HCT116 (cell line): Measurements from ENCODE around the gene PDHB. TPM values are rescaled to one million over a fixed set of nuclear protein-coding genes. Genes with fewer than 3 reads are reported as not detected.
A peak's percentile ranks its signal among the peaks of the same experiment; 100 is the strongest.

Source experiments
- ATAC-seq: fragments of 200-7000 bp; cut with Tn5 transposase; 2 replicates; pipeline ENCODE4 v1.9.1; 2020; ENCODE audit warnings: mild to moderate bottlenecking, moderate library complexity
- BruUV-seq: library from RNA; stranded (reverse); fragments of 400-500 nt; replicated peaks from 2 replicates; lab custom pipeline; 2021; lab: Mats Ljungman, UMichigan
- CTCF ChIA-PET: fragments of 300-600 bp; sonication (Branson Sonifier 250); formaldehyde crosslinking; loops from one replicate; lab custom pipeline; 2021; ENCODE audit warnings: antibody characterized with exemption; lab: Charles Lee
- POLR2A ChIA-PET: fragments of 300-600, 350-600 bp; sonication (Branson Sonifier 250); formaldehyde crosslinking; loops from one replicate; lab custom pipeline; 2021; ENCODE audit warnings: antibody characterized with exemption; lab: Charles Lee
- RAD21 ChIA-PET, 2 experiments: fragments of 300-600 bp; sonication (Branson Sonifier 250); formaldehyde crosslinking; loops; one replicate each; lab custom pipeline; 2023; ENCODE audit warnings: low total read pairs in 2 of 2; ENCODE audit not compliant: uncharacterized antibody in 2 of 2, unreplicated experiment in 2 of 2, low non-redundant PET in 1 of 2; lab: Charles Lee
- DNase-seq: peaks from one replicate; pipeline ENCODE4 v3.0.0-alpha.2; 2010; ENCODE audit warnings: low read depth, low spot score
- H2AFZ ChIP-seq: fragments of 200-600 bp; shearing (Covaris generic), sonication (generic); 2 replicates; pipeline ENCODE4 v1.6.1; 2017; ENCODE audit warnings: low read depth, mixed run types, mixed read lengths, antibody characterized with exemption, low read length; ENCODE audit not compliant: poor library complexity, severe bottlenecking
- H3K27ac ChIP-seq: 2 replicates; pipeline ENCODE4 v1.5.1; 2012; ENCODE audit warnings: low read depth, low read length
- H3K27me3 ChIP-seq: fragments of 200-600 bp; sonication (generic); 2 replicates; pipeline ENCODE4 v1.6.1; 2016; ENCODE audit warnings: mixed run types, low read length, mixed read lengths; ENCODE audit not compliant: insufficient read depth
- H3K36me3 ChIP-seq, 2 experiments: fragments of 200-500 bp in 1 of 2; fragments of 200-600 bp in 1 of 2; sonication (Bioruptor generic) in 1 of 2; sonication (generic) in 1 of 2; 2 replicates each; pipeline versions ENCODE4 v1.5.1 to v1.6.1; 2014 to 2016; ENCODE audit warnings: low read length in 2 of 2, inconsistent platforms in 1 of 2, mixed read lengths in 1 of 2, mixed run types in 1 of 2; ENCODE audit not compliant: insufficient read depth in 2 of 2, control insufficient read depth in 1 of 2
- H3K4me1 ChIP-seq, 2 experiments: fragments of 200-600 bp in 1 of 2; sonication (generic) in 1 of 2; 2 replicates each; pipeline versions ENCODE4 v1.5.1 to v1.6.1; 2012 to 2017; ENCODE audit warnings: low read length in 2 of 2, inconsistent platforms in 1 of 2, mild to moderate bottlenecking in 1 of 2, mixed read lengths in 1 of 2, mixed run types in 1 of 2, moderate library complexity in 1 of 2; ENCODE audit not compliant: insufficient read depth in 2 of 2, control insufficient read depth in 1 of 2
- H3K4me2 ChIP-seq: fragments of 200-600 bp; sonication (generic); 2 replicates; pipeline ENCODE4 v1.6.1; 2017; ENCODE audit warnings: mixed run types, low read length, mixed read lengths
- H3K4me3 ChIP-seq, 2 experiments: fragments of 200-600 bp in 1 of 2; sonication (generic) in 1 of 2; replicated peaks in 1 of 2; 2 replicates each; pipeline ENCODE4 v1.5.1; 2011 to 2016; ENCODE audit warnings: low read length in 2 of 2, control low read depth in 1 of 2, low read depth in 1 of 2, mild to moderate bottlenecking in 1 of 2, mixed read lengths in 1 of 2, mixed run types in 1 of 2
- H3K79me2 ChIP-seq: fragments of 200-600 bp; sonication (generic); 2 replicates; pipeline ENCODE4 v1.6.1; 2017; ENCODE audit warnings: mild to moderate bottlenecking, mixed run types, low read length, moderate library complexity, mixed read lengths; ENCODE audit not compliant: insufficient read depth
- H3K9ac ChIP-seq: fragments of 200-600 bp; sonication (generic); 2 replicates; pipeline ENCODE4 v1.6.1; 2016; ENCODE audit warnings: low read length, mixed read lengths
- H3K9me2 ChIP-seq: fragments of 200-600 bp; sonication (generic), shearing (Covaris generic); 2 replicates; pipeline ENCODE4 v1.6.1; 2017; ENCODE audit warnings: mixed run types, mild to moderate bottlenecking, moderate library complexity; ENCODE audit not compliant: insufficient read depth
- H3K9me3 ChIP-seq, 2 experiments: fragments of 200-500 bp in 1 of 2; fragments of 200-600 bp in 1 of 2; sonication (Bioruptor generic) in 1 of 2; sonication (generic) in 1 of 2; 2 replicates each; pipeline ENCODE4 v1.6.1; 2014 to 2017; ENCODE audit warnings: low read length in 2 of 2, mixed read lengths in 2 of 2, inconsistent platforms in 1 of 2, low read depth in 1 of 2, mild to moderate bottlenecking in 1 of 2, mixed run types in 1 of 2, moderate library complexity in 1 of 2; ENCODE audit not compliant: control insufficient read depth in 1 of 2, insufficient read depth in 1 of 2
- H4K20me1 ChIP-seq: fragments of 200-600 bp; sonication (generic), shearing (Covaris generic); 2 replicates; pipeline ENCODE4 v1.6.1; 2017; ENCODE audit warnings: mixed run types, mild to moderate bottlenecking, moderate library complexity; ENCODE audit not compliant: insufficient read depth
- CTCF ChIP-seq, 3 experiments: fragments of 200-600 bp in 1 of 3; sonication (generic) in 1 of 3; IDR thresholded peaks in 2 of 3; conservative IDR thresholded peaks in 1 of 3; 2 replicates each; pipeline ENCODE4 v1.5.1; 2012 to 2017; ENCODE audit warnings: low read depth in 2 of 3, low read length in 2 of 3, antibody characterized with exemption in 1 of 3, borderline replicate concordance in 1 of 3, control low read depth in 1 of 3, mild to moderate bottlenecking in 1 of 3, mixed read lengths in 1 of 3, mixed run types in 1 of 3, moderate library complexity in 1 of 3; ENCODE audit not compliant: insufficient read depth in 1 of 3
- ELF1 ChIP-seq: IDR thresholded peaks from 2 replicates; pipeline ENCODE4 v1.6.1; 2012; ENCODE audit warnings: low read depth, borderline replicate concordance
- EZH2 ChIP-seq: fragments of 200-600 bp; sonication (generic); IDR thresholded peaks from 2 replicates; pipeline ENCODE4 v1.6.1; 2017; ENCODE audit warnings: antibody characterized with exemption, mixed run types
- EZH2phosphoT487 ChIP-seq: fragments of 200-600 bp; IDR thresholded peaks from 2 replicates; pipeline ENCODE4 v1.6.1; 2018; ENCODE audit warnings: antibody characterized with exemption, borderline replicate concordance
- POLR2AphosphoS5 ChIP-seq: IDR thresholded peaks from 2 replicates; pipeline ENCODE4 v1.6.1; 2011; ENCODE audit warnings: mild to moderate bottlenecking, low read depth, low read length, moderate library complexity
- RAD21 ChIP-seq: IDR thresholded peaks from 2 replicates; pipeline ENCODE4 v1.6.1; 2012; ENCODE audit warnings: low read depth, mild to moderate bottlenecking
- SIN3A ChIP-seq: IDR thresholded peaks from 2 replicates; pipeline ENCODE4 v1.6.1; 2012; ENCODE audit warnings: low read depth
- SP1 ChIP-seq: IDR thresholded peaks from 2 replicates; pipeline ENCODE4 v1.6.1; 2012; ENCODE audit warnings: low read depth
- ZFX ChIP-seq: fragments of 450-650 bp; IDR thresholded peaks from 2 replicates; pipeline ENCODE4 v1.6.1; 2017
- ZNF274 ChIP-seq: fragments of 200-500 bp; sonication (Bioruptor generic); IDR thresholded peaks from 2 replicates; pipeline ENCODE4 v1.6.1; 2014; ENCODE audit warnings: mild to moderate bottlenecking, low read depth, low read length, inconsistent platforms
- intact Hi-C: fragments of 100-400 bp; cut with micrococcal nuclease; formaldehyde crosslinking; loops from 2 replicates; pipeline ENCODE4 v1.10.0; 2022
- total RNA-seq: library from RNA; stranded (reverse); gene quantifications from one replicate; pipeline ENCODE4 v1.2.1, GENCODE V29; 2021; ENCODE audit not compliant: unreplicated experiment
- TF ChIP-seq, protein P1 (sequence below): IDR thresholded peaks from 2 replicates; pipeline ENCODE4 v1.6.1; 2011; ENCODE audit warnings: mild to moderate bottlenecking, low read length, moderate library complexity; ENCODE audit not compliant: insufficient replicate concordance; ENCODE audit errors: extremely low read depth

PDHB gene
- total RNA-seq, 1 experiment from 2014 or later: 60.2 TPM

DNA sequence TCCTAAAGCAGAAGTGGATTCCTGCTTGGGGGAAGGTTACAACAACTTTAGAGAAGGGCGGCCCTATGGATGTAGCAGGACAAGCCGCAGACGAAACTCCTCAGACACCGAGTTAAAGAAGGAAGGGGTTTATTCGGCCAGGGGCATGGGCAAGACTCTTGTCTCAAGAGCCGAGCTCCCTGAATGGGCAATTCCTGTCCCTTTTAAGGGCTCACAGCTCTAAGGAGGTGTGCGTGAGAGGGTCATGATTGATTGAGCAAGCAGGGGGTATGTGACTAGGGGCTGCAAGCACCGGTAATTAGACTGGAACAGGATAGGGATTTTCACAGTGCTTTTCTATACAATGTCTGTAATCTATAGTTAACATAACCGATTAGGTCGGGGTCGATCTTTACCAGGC, 879 bp upstream of the PDHB start:
- Histone ChIP-seq H3K9me2 (no peaks in the 10 kb centered on the region), H2AFZ (no peak overlapping the region), H3K4me3 (0 out of 4 replicates have a peak overlapping the region, but pooled peaks of 1 of the 2 experiments have one; percentile 29), H3K27me3 (no peaks in the 10 kb centered on the region), H3K4me1 (peaks cover 8 to 27% of the 10 kb centered on the region in 2 experiments), H3K4me2 (peak overlapping the region; percentile 63), H3K36me3 (peaks cover 15 to 17% of the 10 kb centered on the region in 2 experiments), H3K79me2 (peaks cover 7% of the 10 kb centered on the region), H3K27ac (no peak overlapping the region), H3K9me3 (no peaks in the 10 kb centered on the region), H3K9ac (no peak overlapping the region), H4K20me1 (no peaks in the 10 kb centered on the region)
- TF ChIP-seq EZH2phosphoT487: no peak
- TF ChIP-seq, protein P1, sequence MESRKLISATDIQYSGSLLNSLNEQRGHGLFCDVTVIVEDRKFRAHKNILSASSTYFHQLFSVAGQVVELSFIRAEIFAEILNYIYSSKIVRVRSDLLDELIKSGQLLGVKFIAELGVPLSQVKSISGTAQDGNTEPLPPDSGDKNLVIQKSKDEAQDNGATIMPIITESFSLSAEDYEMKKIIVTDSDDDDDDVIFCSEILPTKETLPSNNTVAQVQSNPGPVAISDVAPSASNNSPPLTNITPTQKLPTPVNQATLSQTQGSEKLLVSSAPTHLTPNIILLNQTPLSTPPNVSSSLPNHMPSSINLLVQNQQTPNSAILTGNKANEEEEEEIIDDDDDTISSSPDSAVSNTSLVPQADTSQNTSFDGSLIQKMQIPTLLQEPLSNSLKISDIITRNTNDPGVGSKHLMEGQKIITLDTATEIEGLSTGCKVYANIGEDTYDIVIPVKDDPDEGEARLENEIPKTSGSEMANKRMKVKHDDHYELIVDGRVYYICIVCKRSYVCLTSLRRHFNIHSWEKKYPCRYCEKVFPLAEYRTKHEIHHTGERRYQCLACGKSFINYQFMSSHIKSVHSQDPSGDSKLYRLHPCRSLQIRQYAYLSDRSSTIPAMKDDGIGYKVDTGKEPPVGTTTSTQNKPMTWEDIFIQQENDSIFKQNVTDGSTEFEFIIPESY: no peak
- TF ChIP-seq ZNF274: no peak
- TF ChIP-seq ELF1: no peak
- TF ChIP-seq POLR2AphosphoS5: no peak
- TF ChIP-seq SIN3A: no peak
- TF ChIP-seq ZFX: no peak
- no peak for TF ChIP-seq RAD21
- no peak for TF ChIP-seq EZH2
- no peak for TF ChIP-seq SP1
- no peak for TF ChIP-seq CTCF (IDR thresholded peaks at IDR 0.05 in 2 of 3, conservative IDR thresholded peaks at IDR 0.05 in 1 of 3; ENCODE audit: borderline replicate concordance in 1 of 3, insufficient read depth in 1 of 3, low read depth in 2 of 3, low read length in 2 of 3)
- BruUV-seq: no TSS peak
- ChIA-PET CTCF (interaction anchor here (0.9 to 1.7 kb wide), 2 partner anchors 29 to 97 kb away, joined by 3 to 4 read pairs; no protein-coding TSS in a partner anchor), POLR2A (no interaction called here), RAD21 (no interaction called here)
- DNase-seq (no peak), ATAC-seq (no peak)
- intact Hi-C loops: no loop called here
